Measurements from ENCODE around the gene PPARG.

- TF ChIP-seq POLR2A (IDR thresholded peaks at IDR 0.05; ENCODE audit: low read depth, low read length), result no peak
- no peak for TF ChIP-seq NFIC (IDR thresholded peaks at IDR 0.05; ENCODE audit: low read depth, low read length)
- no peak for TF ChIP-seq CTCF (IDR thresholded peaks at IDR 0.05 in 2 of 3, conservative IDR thresholded peaks at IDR 0.05 in 1 of 3; ENCODE audit: control insufficient read depth in 2 of 3, extremely low read depth in 1 of 3, insufficient read depth in 1 of 3, low read depth in 3 of 3, low read length in 3 of 3)
Measured at GRCh38 chr3:12370758-12371157, 81.9 kb downstream of the PPARG start.
